Central memory CD8-positive, alpha-beta T cell (primary cell): ENCODE measurements around the gene AGPAT2.
A peak's percentile ranks its signal among the peaks of the same experiment; 100 is the strongest.

Experiments
- ATAC-seq: fragments of 150-1000 bp; cut with Tn5 transposase; replicated peaks from 2 replicates; pipeline ENCODE4 v1.10.0; 2022; ENCODE audit warnings: mild to moderate bottlenecking, moderate FRiP score, moderate number of reproducible peaks; ENCODE audit not compliant: poor library complexity, severe bottlenecking; ENCODE audit errors: extremely low read depth
- DNase-seq, 2 donors: peaks; one replicate each; pipeline ENCODE4 v3.0.0; 2021; ENCODE audit warnings: low spot score in 2 of 2
- H3K27ac Mint-ChIP-seq: one replicate; pipeline ENCODE4 v1.8.0; 2022; ENCODE audit warnings: low read depth, mild to moderate bottlenecking, moderate library complexity, mixed read lengths
- H3K27me3 Mint-ChIP-seq: one replicate; pipeline ENCODE4 v1.8.0; 2022; ENCODE audit warnings: mixed read lengths
- H3K36me3 Mint-ChIP-seq: one replicate; pipeline ENCODE4 v1.8.0; 2022; ENCODE audit warnings: mild to moderate bottlenecking, moderate library complexity, mixed read lengths; ENCODE audit not compliant: insufficient read depth
- H3K4me1 Mint-ChIP-seq: one replicate; pipeline ENCODE4 v1.8.0; 2022; ENCODE audit warnings: mixed read lengths
- H3K4me3 Mint-ChIP-seq: one replicate; pipeline ENCODE4 v1.8.0; 2022; ENCODE audit warnings: mild to moderate bottlenecking, moderate library complexity, mixed read lengths
- H3K9me3 Mint-ChIP-seq: one replicate; pipeline ENCODE4 v1.8.0; 2022; ENCODE audit warnings: mixed read lengths

AGPAT2 gene

GRCh38 chr9:136653323-136654079, 33.8 kb downstream of the AGPAT2 start:
- DNase-seq: no peak
- peaks cover 12% of the 10 kb centered on the region for H3K4me1 Mint-ChIP-seq
- H3K9me3 Mint-ChIP-seq: no peaks in the 10 kb centered on the region
- H3K4me3 Mint-ChIP-seq: no peak overlapping the region
- peaks cover 2% of the 10 kb centered on the region for H3K36me3 Mint-ChIP-seq
- no peak overlapping the region for H3K27ac Mint-ChIP-seq
- ATAC-seq: no peak
- H3K27me3 Mint-ChIP-seq: peaks cover 46% of the 10 kb centered on the region

DNA sequence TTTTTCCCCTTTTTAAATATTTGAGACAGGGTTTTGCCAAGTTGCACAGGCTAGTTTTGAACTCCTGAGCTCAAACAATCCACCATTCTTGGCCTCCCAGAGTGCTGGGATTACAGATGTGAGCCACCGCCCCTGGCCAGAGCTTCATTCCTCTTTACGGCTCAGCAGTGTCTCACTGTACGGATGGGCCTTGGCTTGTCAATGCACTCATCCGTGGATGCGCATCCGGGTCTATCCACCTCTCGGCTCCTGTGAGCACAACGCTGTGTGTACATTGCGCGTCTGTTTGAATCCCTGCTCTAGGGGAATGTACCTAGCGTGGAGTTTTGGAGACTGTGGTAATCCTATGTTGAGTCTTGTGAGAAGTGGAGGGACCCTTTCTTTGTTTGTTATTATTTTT, 35.4 kb downstream of the AGPAT2 start:
- DNase-seq (no peak), ATAC-seq (no peak)
- H3K4me1 Mint-ChIP-seq: peaks cover 6% of the 10 kb centered on the region
- no peaks in the 10 kb centered on the region for H3K9me3 Mint-ChIP-seq
- peaks cover 40% of the 10 kb centered on the region for H3K27me3 Mint-ChIP-seq
- no peak overlapping the region for H3K27ac Mint-ChIP-seq
- no peak overlapping the region for H3K4me3 Mint-ChIP-seq
- no peaks in the 10 kb centered on the region for H3K36me3 Mint-ChIP-seq

DNA sequence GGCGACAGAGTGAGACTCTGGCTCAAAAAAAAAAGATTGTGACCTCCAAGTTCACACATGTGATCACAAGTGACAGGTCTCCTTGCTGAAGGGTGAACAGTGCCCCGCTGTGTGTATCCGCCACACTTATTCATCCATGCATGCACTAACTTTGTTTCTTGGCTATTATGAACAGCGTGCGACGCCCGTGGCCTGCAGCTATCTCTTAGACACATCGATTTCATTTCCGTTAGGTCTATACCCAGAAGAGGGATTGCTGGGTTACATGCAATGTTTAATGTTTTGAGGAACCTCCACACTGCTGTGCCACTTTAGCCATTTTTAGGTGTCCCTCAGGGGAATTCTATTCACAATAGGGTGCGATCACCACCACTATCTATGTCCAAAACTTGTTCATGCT, 36.6 kb downstream of the AGPAT2 start:
- Mint-ChIP-seq H3K4me3 (no peak overlapping the region), H3K27ac (no peak overlapping the region), H3K9me3 (no peaks in the 10 kb centered on the region), H3K4me1 (no peaks in the 10 kb centered on the region), H3K36me3 (no peaks in the 10 kb centered on the region), H3K27me3 (peaks cover 32% of the 10 kb centered on the region)
- ATAC-seq: no peak
- DNase-seq: no peak

GRCh38 chr9:136650021-136650420, 37.2 kb downstream of the AGPAT2 start:
- ATAC-seq (no peak), DNase-seq (no peak)
- no peak overlapping the region for H3K27ac Mint-ChIP-seq
- peaks cover 26% of the 10 kb centered on the region for H3K27me3 Mint-ChIP-seq
- H3K4me1 Mint-ChIP-seq: no peaks in the 10 kb centered on the region
- H3K9me3 Mint-ChIP-seq: no peaks in the 10 kb centered on the region
- H3K36me3 Mint-ChIP-seq: no peaks in the 10 kb centered on the region
- no peak overlapping the region for H3K4me3 Mint-ChIP-seq

DNA sequence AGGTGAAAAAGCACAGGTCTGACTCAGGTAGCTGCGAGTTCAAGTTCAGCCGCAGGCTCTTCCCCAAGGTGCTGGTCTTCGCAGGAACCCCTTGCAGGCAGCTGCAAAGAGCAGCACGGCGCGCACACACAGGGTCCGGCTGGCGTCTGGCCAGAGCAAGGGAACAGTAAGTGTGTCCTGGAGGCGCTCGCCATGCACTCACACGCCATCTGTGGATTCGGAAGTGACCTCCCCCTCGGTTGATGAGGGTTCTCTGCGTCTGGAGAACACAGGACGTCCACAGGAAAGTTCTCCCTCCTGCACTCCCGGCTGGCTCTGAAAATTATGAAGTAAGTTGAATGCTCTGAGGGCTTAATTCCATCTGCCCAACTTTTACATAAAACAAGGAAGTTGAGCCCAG, 38.5 kb downstream of the AGPAT2 start:
- DNase-seq: no peak
- H3K9me3 Mint-ChIP-seq: no peaks in the 10 kb centered on the region
- H3K4me1 Mint-ChIP-seq: no peaks in the 10 kb centered on the region
- no peak overlapping the region for H3K27ac Mint-ChIP-seq
- no peaks in the 10 kb centered on the region for H3K36me3 Mint-ChIP-seq
- no peak overlapping the region for H3K4me3 Mint-ChIP-seq
- no peak for ATAC-seq
- H3K27me3 Mint-ChIP-seq: peaks cover 26% of the 10 kb centered on the region

GRCh38 chr9:136646827-136647711, 40.2 kb downstream of the AGPAT2 start:
- Mint-ChIP-seq H3K27me3 (peaks cover 41% of the 10 kb centered on the region), H3K4me3 (no peak overlapping the region), H3K4me1 (no peaks in the 10 kb centered on the region), H3K9me3 (no peaks in the 10 kb centered on the region), H3K36me3 (no peaks in the 10 kb centered on the region), H3K27ac (no peak overlapping the region)
- ATAC-seq: no peak
- no peak for DNase-seq

DNA sequence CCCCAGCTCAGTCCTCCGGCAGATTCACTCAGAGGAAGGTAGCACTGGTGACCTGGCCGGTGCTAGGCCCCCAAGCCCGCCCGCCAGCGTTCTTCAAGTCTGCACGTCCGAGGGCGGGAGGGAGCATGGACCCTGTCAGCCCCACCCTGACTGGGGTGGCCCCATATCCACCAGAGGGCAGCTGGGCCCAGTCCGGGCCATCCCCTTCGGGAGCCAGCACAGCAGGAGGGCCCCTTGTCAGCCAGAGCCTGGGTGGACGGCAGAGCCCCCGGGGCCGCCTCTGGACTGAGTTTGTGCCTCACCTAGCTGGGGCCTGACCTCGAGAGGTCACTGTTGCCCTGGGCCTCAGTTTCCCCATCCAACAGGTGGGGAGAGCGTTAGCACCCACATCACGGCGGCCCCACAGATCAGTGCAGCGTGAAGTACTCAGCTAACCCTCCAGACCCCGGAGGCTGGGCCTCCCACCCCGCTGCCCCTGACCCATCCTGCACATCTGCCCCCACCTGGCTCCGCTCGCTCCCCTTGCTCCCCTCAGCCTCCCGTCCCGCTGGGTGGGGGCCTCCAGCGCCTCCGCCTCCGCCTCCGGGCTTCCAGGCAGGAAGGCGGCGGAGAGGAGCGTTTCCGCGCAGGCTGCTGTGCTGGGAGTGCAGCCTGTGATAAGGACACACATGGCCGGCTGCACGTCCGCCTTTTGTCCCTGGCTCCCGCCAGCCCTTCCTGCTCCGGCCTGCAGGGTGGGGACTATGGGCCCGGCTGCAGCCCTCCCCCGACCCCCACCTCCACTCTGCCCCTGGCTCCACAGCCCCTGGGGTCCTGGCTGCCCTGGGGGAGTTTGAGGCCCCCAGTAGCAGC, 41.1 kb downstream of the AGPAT2 start:
- no peaks in the 10 kb centered on the region for H3K4me1 Mint-ChIP-seq
- H3K36me3 Mint-ChIP-seq: no peaks in the 10 kb centered on the region
- ATAC-seq (no peak), DNase-seq (no peak)
- no peak overlapping the region for H3K27ac Mint-ChIP-seq
- no peak overlapping the region for H3K4me3 Mint-ChIP-seq
- H3K9me3 Mint-ChIP-seq: no peaks in the 10 kb centered on the region
- peaks cover 44% of the 10 kb centered on the region for H3K27me3 Mint-ChIP-seq

- H3K36me3 Mint-ChIP-seq: no peaks in the 10 kb centered on the region
- no peak overlapping the region for H3K4me3 Mint-ChIP-seq
- H3K27me3 Mint-ChIP-seq: peaks cover 51% of the 10 kb centered on the region
- H3K27ac Mint-ChIP-seq: no peak overlapping the region
- no peak for ATAC-seq
- no peaks in the 10 kb centered on the region for H3K9me3 Mint-ChIP-seq
- no peak for DNase-seq
- no peaks in the 10 kb centered on the region for H3K4me1 Mint-ChIP-seq
Observed at GRCh38 chr9:136645352-136645902, 41.8 kb downstream of the AGPAT2 start.

DNA sequence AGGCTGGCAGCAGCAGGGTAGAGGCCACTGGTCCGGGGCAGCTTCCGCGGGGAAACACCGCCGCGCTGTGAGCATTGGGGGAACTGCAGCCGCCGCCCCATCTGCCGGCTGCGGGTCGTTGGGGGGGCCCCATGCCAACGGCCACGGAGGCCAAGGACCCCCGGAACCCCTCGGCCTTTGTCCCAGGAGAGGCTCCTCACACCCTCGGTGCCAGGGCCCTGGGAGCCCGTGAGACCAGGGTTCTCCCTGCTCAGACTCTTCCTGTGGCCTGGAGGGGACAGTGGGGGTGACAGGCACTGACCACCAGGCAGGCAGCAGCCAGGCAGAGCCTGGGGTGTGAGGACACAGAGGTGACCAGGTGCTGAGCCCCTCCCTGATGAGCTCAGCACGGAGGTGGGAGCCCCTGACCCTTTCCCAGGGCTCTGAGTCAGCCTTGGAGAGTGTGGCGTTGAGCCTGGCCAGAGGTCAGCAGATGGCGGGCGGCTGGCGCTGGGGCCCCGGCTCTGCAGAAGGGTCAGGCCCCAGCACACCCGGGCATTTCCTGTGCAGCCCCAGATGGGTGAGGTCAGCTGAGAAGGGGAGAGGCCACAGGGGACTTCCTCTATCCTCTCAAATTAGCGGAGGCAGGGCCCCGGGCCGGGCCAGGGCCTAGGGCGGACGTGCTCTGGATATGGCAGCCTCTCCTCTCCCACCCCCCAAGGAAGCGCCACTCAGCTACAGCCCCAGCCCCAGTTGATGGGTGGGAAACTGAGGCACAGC, 42.5 kb downstream of the AGPAT2 start:
- Mint-ChIP-seq H3K36me3 (peaks cover 3% of the 10 kb centered on the region), H3K27me3 (peaks cover 53% of the 10 kb centered on the region), H3K9me3 (no peaks in the 10 kb centered on the region), H3K4me3 (no peak overlapping the region), H3K27ac (no peak overlapping the region), H3K4me1 (no peaks in the 10 kb centered on the region)
- DNase-seq (peak; percentile 53 to 60), ATAC-seq (peak; percentile 95)

DNA sequence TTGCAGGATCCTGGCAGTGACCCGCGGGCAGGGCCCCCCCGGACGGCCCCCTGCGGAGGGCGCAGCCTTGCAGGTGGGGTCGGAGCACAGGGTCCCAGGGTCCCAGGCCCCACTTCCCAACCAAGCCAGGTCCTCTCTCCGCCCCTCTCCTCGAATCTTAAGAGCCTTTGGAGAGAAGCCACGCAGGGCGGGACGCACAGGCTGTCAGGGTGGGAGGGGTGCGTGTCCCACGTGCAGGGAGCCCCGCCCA, 43.0 kb downstream of the AGPAT2 start:
- Mint-ChIP-seq H3K9me3 (no peaks in the 10 kb centered on the region), H3K4me3 (no peak overlapping the region), H3K27ac (no peak overlapping the region), H3K4me1 (no peaks in the 10 kb centered on the region), H3K36me3 (peaks cover 3% of the 10 kb centered on the region), H3K27me3 (peaks cover 53% of the 10 kb centered on the region)
- DNase-seq (no peak), ATAC-seq (no peak)

DNA sequence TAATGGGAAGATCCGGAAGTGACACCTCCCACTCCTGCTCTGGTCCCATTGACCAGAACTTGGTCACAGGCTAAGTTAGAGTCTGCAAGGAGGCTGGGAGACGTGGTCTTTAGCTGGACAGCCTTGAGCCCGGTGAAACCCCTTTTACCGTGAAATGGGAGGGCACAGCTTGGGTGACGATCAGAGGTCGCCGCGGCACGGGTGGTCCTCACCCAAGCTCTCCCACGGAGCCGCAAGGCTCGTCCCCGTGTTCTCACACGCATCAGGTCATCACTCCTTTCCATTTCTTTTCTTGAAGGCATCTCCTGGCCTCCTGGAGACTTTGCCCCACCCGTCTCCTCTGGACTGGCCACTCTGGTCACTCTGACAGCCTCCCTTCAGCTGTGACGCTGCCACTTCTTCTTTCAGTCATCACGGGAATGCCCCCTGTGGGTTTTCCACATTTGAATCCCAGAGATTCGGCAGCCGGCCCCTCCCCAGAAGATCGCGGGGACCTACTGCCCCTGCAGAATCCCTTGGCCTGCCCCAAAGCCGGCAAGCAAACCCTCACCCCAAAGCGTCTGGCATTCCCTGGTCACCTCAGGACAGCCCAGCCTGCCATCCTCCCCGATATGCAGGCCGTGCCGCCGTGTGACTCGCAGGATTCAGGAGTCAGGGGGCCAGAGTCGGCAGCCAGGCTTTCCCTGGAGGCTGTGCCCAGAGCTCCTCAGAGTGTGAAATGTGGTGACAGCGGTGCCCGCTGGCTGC, 43.5 kb downstream of the AGPAT2 start:
- H3K9me3 Mint-ChIP-seq: no peaks in the 10 kb centered on the region
- H3K27me3 Mint-ChIP-seq: peaks cover 48% of the 10 kb centered on the region
- ATAC-seq (no peak), DNase-seq (no peak)
- peaks cover 3% of the 10 kb centered on the region for H3K36me3 Mint-ChIP-seq
- no peak overlapping the region for H3K27ac Mint-ChIP-seq
- H3K4me3 Mint-ChIP-seq: no peak overlapping the region
- no peaks in the 10 kb centered on the region for H3K4me1 Mint-ChIP-seq
